ENCODE data around the gene STK10. TPM values are rescaled to one million over a fixed set of nuclear protein-coding genes. Genes with fewer than 3 reads are reported as not detected.

STK10 gene
- total and polyA plus RNA-seq, 4 donors, result 2.8 to 21.7 (median 7.7) TPM

DNA sequence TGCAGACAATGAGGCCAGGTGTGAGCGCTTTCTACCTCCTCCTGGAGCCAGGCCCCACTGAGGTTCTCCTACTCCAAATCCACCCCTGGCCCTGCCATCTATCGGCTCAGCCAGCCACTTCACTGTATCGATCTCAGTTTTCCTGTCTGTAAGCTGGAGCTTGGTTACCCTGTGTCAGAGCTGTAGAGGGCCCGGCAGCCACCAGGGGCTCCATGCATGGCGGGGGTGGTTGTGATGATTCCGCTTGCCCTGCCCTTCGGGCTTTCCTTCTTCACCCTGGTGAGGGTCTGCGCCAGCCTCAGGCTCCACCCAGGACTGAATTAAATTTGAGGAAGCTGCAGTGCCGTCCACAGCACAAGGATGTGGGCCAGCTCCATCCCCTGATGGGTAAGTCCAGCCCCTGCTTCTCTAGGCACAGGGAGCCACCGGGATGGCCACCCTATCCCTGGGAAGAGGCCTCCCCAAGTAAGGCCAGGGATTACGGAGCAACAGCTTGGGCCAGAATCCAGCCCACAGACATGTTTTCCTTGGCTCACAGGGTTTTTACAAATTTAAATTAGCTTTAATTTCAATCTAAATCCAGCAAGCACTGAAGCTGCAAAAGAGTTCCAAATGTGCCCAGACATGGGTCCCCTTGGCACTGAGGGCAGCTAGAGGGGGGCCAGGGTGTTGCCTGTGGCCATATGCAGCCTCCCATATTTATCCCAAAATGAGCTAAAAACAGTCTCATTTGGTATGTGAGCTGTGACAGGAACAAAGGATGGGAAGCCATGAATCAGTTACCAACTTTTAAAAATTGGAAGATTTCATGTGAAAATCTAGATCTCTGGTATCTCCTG, 92.4 kb downstream of the STK10 start:
- H3K4me1 ChIP-seq (ENCODE audit: control insufficient read depth in 4 of 4, insufficient read depth in 4 of 4, low read length in 3 of 4), result no peaks in the 10 kb centered on the region
- no peak overlapping the region for H3K4me3 ChIP-seq (ENCODE audit: low read depth in 1 of 3, low read length in 3 of 3)
- H3K36me3 ChIP-seq (ENCODE audit: control insufficient read depth in 4 of 4, insufficient read depth in 3 of 4, low read depth in 1 of 4, low read length in 3 of 4), result peaks cover 0 to 5% (median 2%) of the 10 kb centered on the region in 4 donors
- WGBS, result 96% methylated on average over 11 of the region's 11 CpGs
- H3K9ac ChIP-seq (ENCODE audit: low read depth in 1 of 2, low read length in 2 of 2), result no peak overlapping the region
- no peaks in the 10 kb centered on the region for H3K9me3 ChIP-seq (ENCODE audit: control insufficient read depth in 4 of 4, low read length in 3 of 4)
- H3K27ac ChIP-seq (ENCODE audit: low read depth in 1 of 2, low read length in 2 of 2), result no peak overlapping the region
- TF ChIP-seq FOXA2 (IDR thresholded peaks at IDR 0.05), result no peak
- TF ChIP-seq SP1 (IDR thresholded peaks at IDR 0.05), result no peak
- no peak for TF ChIP-seq RAD21 (IDR thresholded peaks at IDR 0.05)
- TF ChIP-seq, protein P1, sequence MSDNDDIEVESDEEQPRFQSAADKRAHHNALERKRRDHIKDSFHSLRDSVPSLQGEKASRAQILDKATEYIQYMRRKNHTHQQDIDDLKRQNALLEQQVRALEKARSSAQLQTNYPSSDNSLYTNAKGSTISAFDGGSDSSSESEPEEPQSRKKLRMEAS (IDR thresholded peaks at IDR 0.05), result no peak
- TF ChIP-seq, protein P2, sequence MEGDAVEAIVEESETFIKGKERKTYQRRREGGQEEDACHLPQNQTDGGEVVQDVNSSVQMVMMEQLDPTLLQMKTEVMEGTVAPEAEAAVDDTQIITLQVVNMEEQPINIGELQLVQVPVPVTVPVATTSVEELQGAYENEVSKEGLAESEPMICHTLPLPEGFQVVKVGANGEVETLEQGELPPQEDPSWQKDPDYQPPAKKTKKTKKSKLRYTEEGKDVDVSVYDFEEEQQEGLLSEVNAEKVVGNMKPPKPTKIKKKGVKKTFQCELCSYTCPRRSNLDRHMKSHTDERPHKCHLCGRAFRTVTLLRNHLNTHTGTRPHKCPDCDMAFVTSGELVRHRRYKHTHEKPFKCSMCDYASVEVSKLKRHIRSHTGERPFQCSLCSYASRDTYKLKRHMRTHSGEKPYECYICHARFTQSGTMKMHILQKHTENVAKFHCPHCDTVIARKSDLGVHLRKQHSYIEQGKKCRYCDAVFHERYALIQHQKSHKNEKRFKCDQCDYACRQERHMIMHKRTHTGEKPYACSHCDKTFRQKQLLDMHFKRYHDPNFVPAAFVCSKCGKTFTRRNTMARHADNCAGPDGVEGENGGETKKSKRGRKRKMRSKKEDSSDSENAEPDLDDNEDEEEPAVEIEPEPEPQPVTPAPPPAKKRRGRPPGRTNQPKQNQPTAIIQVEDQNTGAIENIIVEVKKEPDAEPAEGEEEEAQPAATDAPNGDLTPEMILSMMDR (IDR thresholded peaks at IDR 0.05; ENCODE audit: low read depth, low read length, missing input control), result no peak
- TF ChIP-seq JUND (IDR thresholded peaks at IDR 0.05), result no peak
- TF ChIP-seq GABPA (IDR thresholded peaks at IDR 0.05 in 1 of 2, conservative IDR thresholded peaks at IDR 0.05 in 1 of 2), result no peak
- H3K27me3 ChIP-seq (ENCODE audit: control insufficient read depth in 4 of 4, insufficient read depth in 4 of 4, low read length in 3 of 4), result no peaks in the 10 kb centered on the region
- no peak for DNase-seq (ENCODE audit: low spot score)

DNA sequence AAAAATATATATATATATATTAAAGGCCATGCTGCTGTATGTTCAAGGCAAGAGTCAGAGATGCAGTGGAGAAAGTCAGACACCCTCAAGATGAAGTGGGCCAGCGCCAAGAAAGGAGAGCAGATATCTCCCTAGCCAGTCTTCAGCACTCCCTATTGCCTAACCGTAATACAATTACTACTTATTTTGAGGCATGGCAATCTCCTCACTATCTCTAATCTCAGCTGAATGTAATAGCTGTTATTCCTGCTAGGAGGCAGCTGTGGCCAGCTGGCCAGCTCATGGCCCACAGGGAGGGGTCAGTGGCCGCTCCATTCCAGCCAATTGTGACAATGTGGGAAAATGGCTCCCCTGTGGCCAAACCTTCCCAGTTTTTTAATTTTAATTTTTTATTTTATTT, 94.1 kb downstream of the STK10 start:
- H3K4me3 ChIP-seq (ENCODE audit: low read depth in 1 of 3, low read length in 3 of 3), result no peak overlapping the region
- H3K36me3 ChIP-seq (ENCODE audit: control insufficient read depth in 4 of 4, insufficient read depth in 3 of 4, low read depth in 1 of 4, low read length in 3 of 4), result peaks cover 0 to 5% (median 2%) of the 10 kb centered on the region in 4 donors
- H3K27ac ChIP-seq (ENCODE audit: low read depth in 1 of 2, low read length in 2 of 2), result no peak overlapping the region
- H3K9ac ChIP-seq (ENCODE audit: low read depth in 1 of 2, low read length in 2 of 2), result no peak overlapping the region
- no peaks in the 10 kb centered on the region for H3K4me1 ChIP-seq (ENCODE audit: control insufficient read depth in 4 of 4, insufficient read depth in 4 of 4, low read length in 3 of 4)
- no peaks in the 10 kb centered on the region for H3K9me3 ChIP-seq (ENCODE audit: control insufficient read depth in 4 of 4, low read length in 3 of 4)
- TF ChIP-seq, protein P2 (IDR thresholded peaks at IDR 0.05; ENCODE audit: low read depth, low read length, missing input control), result no peak
- TF ChIP-seq RAD21 (IDR thresholded peaks at IDR 0.05), result no peak
- TF ChIP-seq, protein P3, sequence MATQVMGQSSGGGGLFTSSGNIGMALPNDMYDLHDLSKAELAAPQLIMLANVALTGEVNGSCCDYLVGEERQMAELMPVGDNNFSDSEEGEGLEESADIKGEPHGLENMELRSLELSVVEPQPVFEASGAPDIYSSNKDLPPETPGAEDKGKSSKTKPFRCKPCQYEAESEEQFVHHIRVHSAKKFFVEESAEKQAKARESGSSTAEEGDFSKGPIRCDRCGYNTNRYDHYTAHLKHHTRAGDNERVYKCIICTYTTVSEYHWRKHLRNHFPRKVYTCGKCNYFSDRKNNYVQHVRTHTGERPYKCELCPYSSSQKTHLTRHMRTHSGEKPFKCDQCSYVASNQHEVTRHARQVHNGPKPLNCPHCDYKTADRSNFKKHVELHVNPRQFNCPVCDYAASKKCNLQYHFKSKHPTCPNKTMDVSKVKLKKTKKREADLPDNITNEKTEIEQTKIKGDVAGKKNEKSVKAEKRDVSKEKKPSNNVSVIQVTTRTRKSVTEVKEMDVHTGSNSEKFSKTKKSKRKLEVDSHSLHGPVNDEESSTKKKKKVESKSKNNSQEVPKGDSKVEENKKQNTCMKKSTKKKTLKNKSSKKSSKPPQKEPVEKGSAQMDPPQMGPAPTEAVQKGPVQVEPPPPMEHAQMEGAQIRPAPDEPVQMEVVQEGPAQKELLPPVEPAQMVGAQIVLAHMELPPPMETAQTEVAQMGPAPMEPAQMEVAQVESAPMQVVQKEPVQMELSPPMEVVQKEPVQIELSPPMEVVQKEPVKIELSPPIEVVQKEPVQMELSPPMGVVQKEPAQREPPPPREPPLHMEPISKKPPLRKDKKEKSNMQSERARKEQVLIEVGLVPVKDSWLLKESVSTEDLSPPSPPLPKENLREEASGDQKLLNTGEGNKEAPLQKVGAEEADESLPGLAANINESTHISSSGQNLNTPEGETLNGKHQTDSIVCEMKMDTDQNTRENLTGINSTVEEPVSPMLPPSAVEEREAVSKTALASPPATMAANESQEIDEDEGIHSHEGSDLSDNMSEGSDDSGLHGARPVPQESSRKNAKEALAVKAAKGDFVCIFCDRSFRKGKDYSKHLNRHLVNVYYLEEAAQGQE (IDR thresholded peaks at IDR 0.05), result no peak
- TF ChIP-seq, protein P4, sequence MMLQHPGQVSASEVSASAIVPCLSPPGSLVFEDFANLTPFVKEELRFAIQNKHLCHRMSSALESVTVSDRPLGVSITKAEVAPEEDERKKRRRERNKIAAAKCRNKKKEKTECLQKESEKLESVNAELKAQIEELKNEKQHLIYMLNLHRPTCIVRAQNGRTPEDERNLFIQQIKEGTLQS (IDR thresholded peaks at IDR 0.05), result no peak
- TF ChIP-seq RXRA (IDR thresholded peaks at IDR 0.05), result no peak
- TF ChIP-seq EGR1 (IDR thresholded peaks at IDR 0.05; ENCODE audit: low read depth in 2 of 2), result no peak
- TF ChIP-seq NR2F2 (IDR thresholded peaks at IDR 0.05), result no peak
- TF ChIP-seq, protein P5, sequence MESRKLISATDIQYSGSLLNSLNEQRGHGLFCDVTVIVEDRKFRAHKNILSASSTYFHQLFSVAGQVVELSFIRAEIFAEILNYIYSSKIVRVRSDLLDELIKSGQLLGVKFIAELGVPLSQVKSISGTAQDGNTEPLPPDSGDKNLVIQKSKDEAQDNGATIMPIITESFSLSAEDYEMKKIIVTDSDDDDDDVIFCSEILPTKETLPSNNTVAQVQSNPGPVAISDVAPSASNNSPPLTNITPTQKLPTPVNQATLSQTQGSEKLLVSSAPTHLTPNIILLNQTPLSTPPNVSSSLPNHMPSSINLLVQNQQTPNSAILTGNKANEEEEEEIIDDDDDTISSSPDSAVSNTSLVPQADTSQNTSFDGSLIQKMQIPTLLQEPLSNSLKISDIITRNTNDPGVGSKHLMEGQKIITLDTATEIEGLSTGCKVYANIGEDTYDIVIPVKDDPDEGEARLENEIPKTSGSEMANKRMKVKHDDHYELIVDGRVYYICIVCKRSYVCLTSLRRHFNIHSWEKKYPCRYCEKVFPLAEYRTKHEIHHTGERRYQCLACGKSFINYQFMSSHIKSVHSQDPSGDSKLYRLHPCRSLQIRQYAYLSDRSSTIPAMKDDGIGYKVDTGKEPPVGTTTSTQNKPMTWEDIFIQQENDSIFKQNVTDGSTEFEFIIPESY (IDR thresholded peaks at IDR 0.05), result no peak
- TF ChIP-seq TAF1 (conservative IDR thresholded peaks at IDR 0.05), result no peak
- no peak for TF ChIP-seq FOXA2 (IDR thresholded peaks at IDR 0.05)
- no peak for TF ChIP-seq SP1 (IDR thresholded peaks at IDR 0.05)
- TF ChIP-seq FOXA1 (IDR thresholded peaks at IDR 0.05), result no peak
- TF ChIP-seq YY1 (IDR thresholded peaks at IDR 0.05), result no peak
- TF ChIP-seq HNF4G (IDR thresholded peaks at IDR 0.05), result no peak
- no peak for TF ChIP-seq JUND (IDR thresholded peaks at IDR 0.05)
- TF ChIP-seq GABPA (IDR thresholded peaks at IDR 0.05 in 1 of 2, conservative IDR thresholded peaks at IDR 0.05 in 1 of 2), result no peak
- DNase-seq (ENCODE audit: low spot score), result no peak
- no peaks in the 10 kb centered on the region for H3K27me3 ChIP-seq (ENCODE audit: control insufficient read depth in 4 of 4, insufficient read depth in 4 of 4, low read length in 3 of 4)
- WGBS, result 95% methylated on average over 3 of the region's 3 CpGs
